ENCODE results near the gene BTBD18. TPM values are rescaled to one million over a fixed set of nuclear protein-coding genes. Genes with fewer than 3 reads are reported as not detected.

BTBD18 gene
- total and polyA plus RNA-seq, 2 of the 13 experiments (the other 11 are each of a cell fraction or from before 2014, with no cell fraction given), result not detected

DNA sequence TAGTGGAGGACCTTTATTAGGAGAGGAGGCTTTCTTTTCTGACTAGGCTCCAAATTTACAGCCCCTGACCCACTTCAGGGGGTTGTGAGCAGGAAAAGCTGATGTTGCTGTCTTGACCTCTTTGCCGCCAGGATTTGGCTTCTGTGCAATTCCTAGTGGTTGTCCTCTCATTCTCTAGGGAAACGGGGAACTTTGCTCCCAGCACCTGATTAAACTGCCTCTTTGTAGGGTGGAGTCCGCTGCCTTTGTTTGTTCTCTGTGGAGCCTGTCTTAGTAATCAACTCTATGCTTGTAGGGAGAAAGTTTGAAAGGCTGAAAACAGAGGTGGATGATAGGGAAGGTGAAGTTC, 26.3 kb upstream of the BTBD18 start (continued):
- TF ChIP-seq, protein P1, sequence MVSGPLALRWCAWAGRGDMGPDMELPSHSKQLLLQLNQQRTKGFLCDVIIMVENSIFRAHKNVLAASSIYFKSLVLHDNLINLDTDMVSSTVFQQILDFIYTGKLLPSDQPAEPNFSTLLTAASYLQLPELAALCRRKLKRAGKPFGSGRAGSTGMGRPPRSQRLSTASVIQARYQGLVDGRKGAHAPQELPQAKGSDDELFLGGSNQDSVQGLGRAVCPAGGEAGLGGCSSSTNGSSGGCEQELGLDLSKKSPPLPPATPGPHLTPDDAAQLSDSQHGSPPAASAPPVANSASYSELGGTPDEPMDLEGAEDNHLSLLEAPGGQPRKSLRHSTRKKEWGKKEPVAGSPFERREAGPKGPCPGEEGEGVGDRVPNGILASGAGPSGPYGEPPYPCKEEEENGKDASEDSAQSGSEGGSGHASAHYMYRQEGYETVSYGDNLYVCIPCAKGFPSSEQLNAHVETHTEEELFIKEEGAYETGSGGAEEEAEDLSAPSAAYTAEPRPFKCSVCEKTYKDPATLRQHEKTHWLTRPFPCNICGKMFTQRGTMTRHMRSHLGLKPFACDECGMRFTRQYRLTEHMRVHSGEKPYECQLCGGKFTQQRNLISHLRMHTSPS (CRISPR knock-in tag; IDR thresholded peaks at IDR 0.05; ENCODE audit: low read depth), result no peak
- TF ChIP-seq, protein P2, sequence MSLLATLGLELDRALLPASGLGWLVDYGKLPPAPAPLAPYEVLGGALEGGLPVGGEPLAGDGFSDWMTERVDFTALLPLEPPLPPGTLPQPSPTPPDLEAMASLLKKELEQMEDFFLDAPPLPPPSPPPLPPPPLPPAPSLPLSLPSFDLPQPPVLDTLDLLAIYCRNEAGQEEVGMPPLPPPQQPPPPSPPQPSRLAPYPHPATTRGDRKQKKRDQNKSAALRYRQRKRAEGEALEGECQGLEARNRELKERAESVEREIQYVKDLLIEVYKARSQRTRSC (CRISPR knock-in tag; IDR thresholded peaks at IDR 0.05; ENCODE audit: low read depth), result no peak
- TF ChIP-seq RARA (CRISPR knock-in tag; IDR thresholded peaks at IDR 0.05), result peak; percentile 79

DNA sequence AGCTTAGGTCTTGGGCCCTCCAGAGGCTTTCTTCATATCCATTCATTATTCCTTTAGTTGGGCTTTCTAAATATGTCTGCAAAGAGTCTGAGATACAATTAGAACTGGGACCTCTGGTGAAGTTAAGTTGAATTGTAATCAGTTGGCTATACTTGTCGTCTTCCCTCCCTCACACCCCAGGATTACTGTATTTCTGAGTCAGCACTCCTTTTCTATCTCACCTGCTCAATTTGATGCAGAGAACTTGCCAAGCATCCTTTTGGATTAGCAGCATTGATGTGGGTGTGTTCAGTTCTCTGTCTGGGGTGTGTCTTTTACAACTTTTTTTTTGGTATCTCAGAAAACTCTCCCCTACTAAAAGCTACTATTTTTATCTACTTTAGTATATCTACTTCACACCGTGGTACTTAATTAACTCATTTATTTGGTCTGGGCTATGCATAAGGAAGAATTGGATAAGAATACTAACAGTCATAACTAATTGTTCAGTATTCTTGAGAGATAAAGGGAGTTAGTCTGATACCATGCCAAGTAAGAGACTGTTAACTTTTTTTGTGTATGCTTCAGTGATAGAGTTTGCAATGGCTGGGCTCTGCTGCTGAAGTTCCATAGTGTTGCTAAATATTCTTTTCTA, 25.1 kb upstream of the BTBD18 start:
- peaks cover 33% of the 10 kb centered on the region for H4K20me1 ChIP-seq (ENCODE audit: insufficient read depth, low read length)
- in situ Hi-C loops (cut with HindIII; ENCODE audit: extremely low pct_ligation_motif_present, low pct_unique_long_range_greater_than_20kb) (no loop called here), intact Hi-C loops (cut with micrococcal nuclease; ENCODE audit: unreplicated experiment) (no loop called here)
- peak overlapping the region; percentile 83 for H3K9ac ChIP-seq (ENCODE audit: insufficient read depth, low read depth, low read length)
- H3K9me3 ChIP-seq (ENCODE audit: low read length), result no peaks in the 10 kb centered on the region
- no peak overlapping the region for H2AFZ ChIP-seq (ENCODE audit: low read length)
- DNase-seq (ENCODE audit: low spot score) (no peak), ATAC-seq (no peak), FAIRE-seq (no peak)
- BruUV-seq (replicated peaks), result no TSS peak
- peaks cover 96% of the 10 kb centered on the region for H3K4me1 ChIP-seq (ENCODE audit: insufficient read depth, low read length)
- CTCF ChIA-PET (ENCODE audit: low intra/inter-chr PET ratio, low total read pairs), result no interaction called here
- peaks cover 89% of the 10 kb centered on the region for H3K79me2 ChIP-seq (ENCODE audit: insufficient read depth, low read length)
- H3K27me3 ChIP-seq (ENCODE audit: control insufficient read depth in 1 of 2, insufficient read depth in 2 of 2, low read length in 2 of 2), result no peaks in the 10 kb centered on the region
- POLR2A ChIA-PET, result interaction anchor here (1.1 to 11.1 kb wide), 4 partner anchors 8 to 65 kb away, joined by 3 to 215 read pairs (median 32); partner anchors contain the start of genes CTNND1, MED19 and TMX2
- peak overlapping the region; percentile 96 for H3K27ac ChIP-seq (ENCODE audit: extremely low read length, insufficient read depth, low read length)
- H3K36me3 ChIP-seq (replicated peaks in 1 of 2; ENCODE audit: control insufficient read depth in 1 of 2, insufficient read depth in 2 of 2, low read length in 2 of 2), result peaks cover 0 to 1% of the 10 kb centered on the region in 2 experiments; a peak in 3 of 5 replicates
- H3K4me3 ChIP-seq (replicated peaks in 1 of 3; ENCODE audit: insufficient read depth in 1 of 3, low read depth in 2 of 3, low read length in 3 of 3), result peak overlapping the region in 2 of 3 experiments; percentile 9 to 49; a peak in 3 of 6 replicates
- peak overlapping the region; percentile 81 for H3K4me2 ChIP-seq (ENCODE audit: low read depth, low read length)
- WGBS (ENCODE audit: low lambda C conversion rate), result 75% methylated on average over 2 of the region's 2 CpGs
- TF ChIP-seq MAFK (conservative IDR thresholded peaks at IDR 0.05 in 1 of 2, IDR thresholded peaks at IDR 0.05 in 1 of 2; ENCODE audit: low read length in 2 of 2) (peak in 1 of 2 experiments; percentile 43; a peak in 1 of 4 replicates), MTA1 (CRISPR knock-in tag; IDR thresholded peaks at IDR 0.05; ENCODE audit: borderline replicate concordance) (no peak), PAF1 (CRISPR knock-in tag; IDR thresholded peaks at IDR 0.05) (no peak), NCOR1 (IDR thresholded peaks at IDR 0.05; ENCODE audit: borderline replicate concordance, low read length) (no peak), KLF15 (CRISPR knock-in tag; IDR thresholded peaks at IDR 0.05; ENCODE audit: borderline replicate concordance) (no peak), MAFF (IDR thresholded peaks at IDR 0.05; ENCODE audit: low read depth, low read length) (peak; percentile 10; the same call in 1 of the 2 replicates)
- TF ChIP-seq, protein P3, sequence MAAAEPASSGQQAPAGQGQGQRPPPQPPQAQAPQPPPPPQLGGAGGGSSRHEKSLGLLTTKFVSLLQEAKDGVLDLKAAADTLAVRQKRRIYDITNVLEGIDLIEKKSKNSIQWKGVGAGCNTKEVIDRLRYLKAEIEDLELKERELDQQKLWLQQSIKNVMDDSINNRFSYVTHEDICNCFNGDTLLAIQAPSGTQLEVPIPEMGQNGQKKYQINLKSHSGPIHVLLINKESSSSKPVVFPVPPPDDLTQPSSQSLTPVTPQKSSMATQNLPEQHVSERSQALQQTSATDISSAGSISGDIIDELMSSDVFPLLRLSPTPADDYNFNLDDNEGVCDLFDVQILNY (CRISPR knock-in tag; conservative IDR thresholded peaks at IDR 0.05), result no peak

All from HepG2 (cell line).